Activated CD8-positive, alpha-beta memory T cell treated with anti-CD3 and anti-CD28 coated beads for 24 hours (primary cell): ENCODE results near the gene LHFPL6.

Experiments
- DNase-seq: peaks from one replicate; pipeline ENCODE4 v3.0.0-alpha.2; 2020

The LHFPL6 gene

GRCh38 chr13:39602614-39603366 lies at the start of gene LHFPL6:
Gene LHFPL6 (minus strand): TSS chr13:39603193.
- DNase-seq = peak; percentile 80

DNA sequence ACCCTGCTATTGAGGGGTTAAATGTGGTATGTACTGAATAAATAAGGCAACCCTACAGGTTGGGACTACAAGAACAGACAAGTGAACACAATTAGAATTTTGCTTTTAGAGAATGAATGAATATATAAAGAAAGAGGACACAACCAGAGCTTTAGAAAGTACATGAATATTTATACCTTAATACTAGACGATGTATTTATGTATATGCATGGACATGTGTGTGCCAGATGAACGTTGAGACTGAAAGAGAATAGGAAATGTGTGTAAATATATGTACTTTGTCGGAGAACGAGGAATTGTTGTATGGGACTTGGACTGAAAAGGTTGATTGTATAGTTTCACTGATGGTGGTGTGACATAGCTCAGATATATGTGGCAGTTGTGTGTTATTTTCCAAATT lies 43.1 kb upstream of the LHFPL6 start:
- DNase-seq = no peak

DNA sequence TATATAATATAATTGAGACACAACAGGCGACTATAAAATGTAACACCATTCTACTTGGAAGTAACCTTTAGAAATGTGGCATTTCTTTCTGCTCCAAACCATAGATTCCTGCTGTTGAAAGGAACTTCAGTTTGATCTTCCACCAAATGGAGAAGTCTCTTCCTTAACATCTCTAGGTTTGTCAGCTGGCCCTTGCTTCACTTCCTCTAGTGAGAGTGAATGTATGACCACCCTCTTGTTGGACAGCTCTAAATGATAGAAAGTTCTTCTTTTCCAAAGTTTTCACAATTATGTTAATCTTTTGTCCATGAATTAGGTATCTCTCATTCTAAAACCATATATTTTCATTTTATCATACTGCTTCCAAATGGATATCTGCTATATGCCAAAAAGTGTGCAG lies 38.7 kb upstream of the LHFPL6 start:
- no peak for DNase-seq

DNA sequence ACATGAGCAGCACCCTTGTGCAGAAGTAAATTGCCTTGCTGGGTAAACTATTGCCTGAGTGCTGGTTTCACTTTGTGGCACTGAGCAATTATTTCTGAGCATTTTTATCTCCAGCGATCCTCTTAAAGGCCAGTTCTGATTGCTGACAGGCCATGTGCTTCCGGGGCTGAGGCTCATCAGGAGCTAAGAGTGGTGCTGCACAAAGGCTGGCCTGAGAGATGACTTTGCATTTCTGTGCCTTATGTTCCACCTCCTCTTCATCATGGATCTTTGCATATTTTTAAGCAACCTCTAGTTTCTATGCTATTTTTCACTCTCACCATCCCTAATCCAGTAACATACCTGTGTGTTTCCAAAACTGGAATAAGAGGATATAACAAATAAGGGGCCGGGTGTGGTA lies 34.9 kb upstream of the LHFPL6 start:
- no peak for DNase-seq

DNA sequence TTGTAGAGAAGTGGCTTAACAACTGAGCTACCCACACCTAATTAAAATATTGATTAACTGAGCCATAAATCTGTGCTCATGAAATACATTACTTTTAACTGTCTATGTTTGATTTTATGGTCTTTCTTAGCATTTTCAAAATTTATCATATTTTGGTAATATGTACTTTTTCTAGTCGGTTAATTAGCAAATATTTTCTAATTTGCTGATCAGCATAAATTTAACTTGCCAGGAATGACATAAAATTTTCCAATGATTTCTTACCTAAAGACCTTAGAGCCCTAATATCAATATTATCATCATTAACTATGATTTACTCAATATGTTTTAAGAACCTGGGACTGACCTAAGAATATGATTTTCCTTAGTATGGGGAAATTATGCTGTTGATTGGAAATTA lies 32.6 kb upstream of the LHFPL6 start:
- DNase-seq = no peak

GRCh38 chr13:39632994-39633393 lies 30.0 kb upstream of the LHFPL6 start:
- no peak for DNase-seq

- no peak for DNase-seq
These were observed 28.3 kb upstream of the LHFPL6 start for GRCh38 chr13:39631307-39631706.

GRCh38 chr13:39623466-39623865 lies 20.5 kb upstream of the LHFPL6 start:
- no peak for DNase-seq

DNA sequence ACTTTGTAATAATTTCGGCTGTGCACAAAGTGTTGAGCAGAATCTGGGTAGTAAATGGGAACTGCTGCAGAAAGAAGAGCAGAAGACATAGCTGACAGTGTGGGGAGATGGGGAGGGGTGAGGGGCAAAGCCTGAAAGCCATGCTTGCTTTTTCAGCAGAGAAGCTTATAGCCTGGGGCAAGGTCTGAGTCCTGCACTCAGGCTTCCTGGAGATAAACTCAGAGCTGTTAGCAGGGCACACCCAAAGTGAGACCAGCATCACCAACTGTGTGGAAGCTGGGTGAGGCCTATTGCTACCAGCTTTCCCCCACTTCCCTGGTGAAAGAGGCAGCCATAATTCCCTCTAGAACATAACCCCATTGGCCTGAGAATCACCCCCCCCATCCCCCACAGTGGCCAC lies 15.6 kb upstream of the LHFPL6 start:
- no peak for DNase-seq

DNA sequence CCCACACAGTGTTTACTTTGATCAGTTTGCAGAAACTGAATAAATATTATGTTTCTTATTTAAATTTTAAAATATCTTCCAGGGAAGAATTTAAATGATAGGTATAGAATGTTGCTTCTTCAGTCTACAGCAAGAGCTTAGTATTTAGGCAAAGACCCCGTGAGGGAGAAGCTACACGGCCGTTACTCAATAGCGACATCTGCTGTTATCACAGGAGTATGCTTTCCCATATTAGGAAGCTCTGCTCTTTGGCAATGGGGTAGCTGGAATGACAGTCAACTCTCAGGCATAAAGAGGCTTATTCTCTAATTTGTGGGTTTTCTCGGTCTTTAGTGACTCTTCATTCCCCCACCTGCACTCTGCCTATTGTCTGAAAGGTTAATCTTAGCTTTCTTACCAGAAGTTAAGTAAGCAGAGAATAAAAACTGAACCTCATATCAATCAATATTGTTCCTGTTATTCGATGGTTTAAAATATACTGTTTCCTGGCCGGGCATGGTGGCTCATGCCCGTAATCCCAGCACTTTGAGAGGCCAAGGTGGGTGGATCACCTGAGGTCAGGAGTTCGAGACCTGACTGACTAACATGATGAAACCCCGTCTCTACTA lies 13.2 kb upstream of the LHFPL6 start:
- no peak for DNase-seq

DNA sequence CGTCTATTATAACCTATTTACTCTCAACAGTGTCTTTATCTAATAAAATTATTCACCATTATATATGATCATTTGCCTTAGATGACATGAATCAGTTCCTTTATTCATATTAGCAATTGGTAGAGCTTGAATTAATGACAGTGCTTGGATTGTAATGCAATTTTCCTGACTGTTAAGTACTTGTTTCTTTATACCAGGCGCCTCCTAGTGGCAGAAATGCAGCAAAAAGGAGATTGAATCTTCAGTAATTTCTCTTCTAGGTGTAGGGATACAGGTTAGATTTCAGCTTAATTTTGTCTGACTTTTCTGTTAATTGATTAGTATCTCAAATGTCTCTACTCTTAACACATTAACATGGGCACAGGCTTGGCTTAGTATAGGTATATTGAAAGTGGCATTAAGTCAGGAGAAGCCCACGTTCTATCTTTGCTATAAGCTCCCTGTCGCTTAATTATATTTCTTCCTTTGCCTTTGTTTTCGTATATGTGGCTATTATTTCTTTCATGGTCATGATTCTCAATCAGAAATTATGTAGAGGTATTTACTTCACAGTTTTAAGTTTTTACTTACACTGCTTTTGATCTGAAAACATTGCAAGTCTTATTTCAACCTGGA lies 9.1 kb upstream of the LHFPL6 start:
- DNase-seq = peak; percentile 67

DNA sequence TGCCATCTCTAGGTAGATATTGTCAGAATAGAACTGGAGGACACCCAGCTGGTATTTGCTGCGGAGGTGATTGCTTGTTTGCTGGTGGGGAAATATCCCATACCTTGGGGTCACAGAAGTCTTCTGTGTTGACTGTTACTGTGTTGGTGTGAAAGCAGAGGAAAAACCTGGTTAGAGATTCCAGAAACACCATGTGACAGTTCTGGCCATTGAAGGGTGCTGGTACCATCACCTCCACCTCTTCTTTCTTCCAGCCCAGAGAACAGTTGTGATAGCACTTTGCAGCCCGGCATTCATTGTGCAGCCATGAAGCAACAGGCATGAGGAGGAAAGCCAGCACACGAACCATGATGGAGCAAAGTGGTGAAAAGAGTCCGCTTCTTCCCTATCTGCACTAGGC lies 4.9 kb upstream of the LHFPL6 start:
- DNase-seq = no peak

DNA sequence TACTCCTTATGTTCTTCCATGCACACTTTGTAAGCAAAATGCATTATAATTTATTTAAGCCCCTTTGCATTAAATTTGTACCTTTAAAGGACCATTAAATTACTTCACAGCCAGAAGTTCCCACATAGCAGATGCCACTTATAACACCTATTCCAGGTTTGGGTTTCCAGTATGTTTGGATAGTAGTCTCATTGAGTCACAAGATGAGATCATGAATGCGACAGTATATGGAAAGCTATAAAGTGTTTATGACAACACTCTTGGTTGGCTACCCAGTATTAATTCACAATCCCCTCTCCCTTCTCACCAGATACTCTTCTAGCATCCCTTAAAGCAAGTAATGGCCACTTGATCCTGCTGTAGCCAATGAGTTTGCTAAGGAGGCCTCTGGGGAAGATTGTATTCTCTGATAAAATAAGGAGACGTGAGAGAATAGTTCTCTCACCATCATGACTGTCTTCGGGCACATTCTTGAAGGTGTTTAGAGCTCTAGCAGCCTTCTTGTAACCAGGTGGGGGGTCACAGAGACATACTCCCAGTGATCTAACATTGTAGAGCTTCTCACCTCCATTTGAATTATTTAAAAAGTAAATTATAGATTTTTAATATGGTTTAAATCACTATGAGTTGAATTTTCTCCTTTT lies 2.8 kb upstream of the LHFPL6 start:
- no peak for DNase-seq

DNA sequence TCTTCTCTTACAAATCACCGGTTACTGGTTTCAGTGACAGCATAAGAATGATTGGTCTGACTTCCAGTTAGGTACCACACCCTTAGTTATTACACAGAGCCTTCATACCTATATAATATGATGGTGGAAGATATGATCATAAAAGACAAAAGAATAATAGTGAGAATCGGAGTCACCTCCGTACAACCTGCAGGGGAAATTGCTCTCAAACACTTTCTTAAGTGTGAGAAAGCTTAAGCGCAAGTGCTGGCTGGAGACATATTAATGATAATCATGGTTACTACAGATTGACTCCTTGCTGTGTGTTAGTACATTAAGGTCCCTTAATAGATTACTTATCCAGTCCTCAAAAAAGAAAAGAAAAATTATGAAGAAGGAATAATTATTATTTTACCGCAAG lies 1.8 kb upstream of the LHFPL6 start:
- DNase-seq = no peak

DNA sequence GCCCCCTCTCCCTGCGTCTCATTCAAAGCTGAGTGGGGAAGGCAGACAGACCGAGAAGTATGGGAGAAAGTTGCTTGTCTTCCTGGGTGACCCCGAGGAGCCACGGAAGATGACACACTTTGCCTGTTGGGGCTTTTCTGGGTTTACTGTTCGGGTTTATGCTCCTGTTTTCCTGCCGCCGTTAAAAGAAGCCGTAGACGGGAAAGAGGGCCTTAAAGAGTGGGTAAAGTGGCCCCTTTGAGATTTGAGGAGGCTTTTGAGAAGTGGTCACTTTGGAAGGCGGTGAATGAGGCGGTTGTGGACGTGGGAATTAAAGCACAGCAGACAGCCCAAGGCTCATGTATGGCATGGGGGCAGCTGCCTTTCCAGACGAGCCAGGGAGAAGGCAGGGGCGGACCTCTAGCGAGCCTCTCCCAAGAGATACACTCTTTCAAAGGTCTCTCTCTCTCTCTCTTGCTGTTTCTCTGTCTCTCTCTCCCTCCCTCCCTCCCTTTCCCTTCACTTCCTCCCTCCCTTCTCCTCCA lies 493 bp upstream of the LHFPL6 start:
- DNase-seq = no peak

- DNase-seq = no peak
These were observed 748 bp downstream of the LHFPL6 start for GRCh38 chr13:39602277-39602613.

DNA sequence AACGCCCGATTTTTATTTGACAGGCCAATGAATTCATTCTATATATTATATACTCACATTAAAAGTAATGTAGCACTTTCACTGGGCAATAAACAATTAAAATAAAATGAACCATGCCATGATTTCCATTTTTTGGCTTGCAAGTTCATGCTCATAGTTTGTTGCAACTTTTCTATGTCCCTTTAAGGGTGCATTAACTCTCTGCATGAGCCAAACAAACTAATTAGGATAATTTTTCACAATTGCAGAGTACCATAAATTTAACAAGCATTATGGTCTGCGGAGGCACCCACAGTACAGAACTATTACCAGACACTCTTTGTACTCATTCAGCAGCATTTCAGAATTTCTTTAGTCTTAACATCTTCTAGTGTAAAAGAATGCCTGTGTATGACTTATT lies 1.4 kb downstream of the LHFPL6 start:
- no peak for DNase-seq

DNA sequence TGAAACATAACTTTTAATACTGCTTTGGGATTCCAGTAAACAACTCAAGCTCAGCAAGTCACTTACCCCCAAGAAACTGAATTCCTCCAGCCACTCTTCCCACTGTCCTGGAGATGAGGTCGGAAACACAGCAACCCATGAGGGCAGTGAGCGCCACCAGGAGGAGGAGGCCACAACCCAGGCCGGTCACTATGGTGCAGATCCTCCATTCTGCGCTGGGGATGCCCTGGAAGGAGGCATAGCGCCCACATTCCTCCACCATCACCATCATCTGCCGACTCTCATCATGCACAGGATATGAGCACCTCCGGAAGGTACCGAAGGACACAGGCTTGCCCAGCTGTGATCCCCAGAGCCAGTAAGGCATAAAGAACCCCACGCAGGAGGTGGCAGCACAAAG lies 2.2 kb downstream of the LHFPL6 start:
- no peak for DNase-seq

DNA sequence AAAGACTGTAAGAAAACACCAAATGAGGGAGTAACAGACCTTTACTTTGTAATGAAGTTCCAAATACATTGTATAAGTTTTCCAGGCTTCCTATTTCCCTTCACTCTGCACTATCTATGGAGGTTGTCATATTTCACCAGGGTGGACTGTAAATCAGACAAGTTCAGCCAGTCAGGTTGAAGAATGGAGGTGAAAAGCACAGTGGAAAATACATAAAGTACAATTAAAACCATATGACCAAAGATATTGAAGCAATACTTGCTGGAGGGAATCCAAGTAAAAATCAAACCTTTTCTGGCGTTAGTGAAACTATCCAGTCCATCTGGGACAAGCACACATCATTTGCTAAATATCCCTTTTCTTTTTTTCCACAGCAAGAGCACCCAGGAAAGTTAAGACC lies 3.2 kb downstream of the LHFPL6 start:
- no peak for DNase-seq

DNA sequence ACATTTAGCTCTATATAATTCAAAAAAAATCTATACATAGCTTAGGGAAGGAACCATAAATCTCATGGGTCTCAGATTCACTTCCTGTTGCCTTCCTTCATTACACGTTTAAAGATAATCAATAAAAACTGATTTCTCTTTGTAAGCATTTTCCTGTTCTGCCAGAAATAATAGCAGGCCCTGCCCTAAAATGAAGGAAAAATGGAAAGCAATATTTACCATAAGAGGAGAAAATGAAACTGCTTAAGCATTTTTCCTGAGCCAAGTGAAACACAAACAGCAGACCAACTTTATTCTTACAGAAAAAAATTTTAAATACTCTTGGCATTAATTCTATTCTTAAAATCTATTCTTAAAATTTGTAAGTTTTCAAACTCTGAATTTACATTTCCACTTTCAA lies 4.0 kb downstream of the LHFPL6 start:
- DNase-seq = no peak

DNA sequence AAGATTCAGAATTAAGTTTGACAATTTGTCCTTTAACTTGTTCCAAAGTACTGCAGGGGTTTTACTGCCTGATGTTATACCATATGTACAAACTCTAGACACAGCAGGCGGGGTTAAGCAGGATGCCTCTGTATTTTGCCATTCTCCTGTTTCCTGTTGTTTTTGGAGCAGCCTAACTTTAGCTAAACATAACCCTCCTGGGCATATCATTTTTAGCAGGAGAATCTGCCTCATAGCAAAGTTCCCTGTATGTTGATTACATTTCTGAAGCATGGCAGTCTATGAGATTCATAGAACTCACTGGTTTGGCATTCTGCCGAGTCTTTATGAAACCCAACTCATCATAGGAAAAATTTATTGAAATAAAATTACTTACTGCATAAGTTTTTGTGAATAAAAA lies 5.2 kb downstream of the LHFPL6 start:
- DNase-seq = no peak

- DNase-seq = no peak
These were observed 6.3 kb downstream of the LHFPL6 start for GRCh38 chr13:39596685-39597084.

DNA sequence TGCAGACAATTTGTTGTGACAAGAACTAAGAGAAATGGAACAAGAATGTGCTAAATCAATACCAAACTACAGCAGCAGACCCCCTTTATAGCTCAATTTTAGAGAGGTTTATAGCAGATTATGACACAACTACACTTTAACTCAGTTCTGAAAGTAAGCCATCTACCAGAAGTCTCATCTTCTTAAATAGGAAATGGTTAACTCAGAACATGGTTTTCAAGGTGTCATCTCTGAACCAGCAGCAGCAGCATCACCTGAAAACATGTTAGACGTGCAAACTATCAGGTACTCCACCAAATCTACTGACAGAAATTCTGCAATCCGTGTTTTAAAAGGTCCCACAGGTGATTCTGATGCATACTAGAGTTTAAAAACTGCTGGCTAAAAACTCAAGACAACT lies 6.8 kb downstream of the LHFPL6 start:
- no peak for DNase-seq

GRCh38 chr13:39590466-39591036 lies 12.4 kb downstream of the LHFPL6 start:
- DNase-seq = no peak
